ENCODE measurements around the gene TMEM126B. TPM values are rescaled to one million over a fixed set of nuclear protein-coding genes. Genes with fewer than 3 reads are reported as not detected.

The TMEM126B gene
- total and polyA plus RNA-seq, 10 of the 15 experiments (the other 5 are each of a cell fraction or from before 2014, with no cell fraction given), result 36.9 to 117 (median 70.3) TPM

DNA sequence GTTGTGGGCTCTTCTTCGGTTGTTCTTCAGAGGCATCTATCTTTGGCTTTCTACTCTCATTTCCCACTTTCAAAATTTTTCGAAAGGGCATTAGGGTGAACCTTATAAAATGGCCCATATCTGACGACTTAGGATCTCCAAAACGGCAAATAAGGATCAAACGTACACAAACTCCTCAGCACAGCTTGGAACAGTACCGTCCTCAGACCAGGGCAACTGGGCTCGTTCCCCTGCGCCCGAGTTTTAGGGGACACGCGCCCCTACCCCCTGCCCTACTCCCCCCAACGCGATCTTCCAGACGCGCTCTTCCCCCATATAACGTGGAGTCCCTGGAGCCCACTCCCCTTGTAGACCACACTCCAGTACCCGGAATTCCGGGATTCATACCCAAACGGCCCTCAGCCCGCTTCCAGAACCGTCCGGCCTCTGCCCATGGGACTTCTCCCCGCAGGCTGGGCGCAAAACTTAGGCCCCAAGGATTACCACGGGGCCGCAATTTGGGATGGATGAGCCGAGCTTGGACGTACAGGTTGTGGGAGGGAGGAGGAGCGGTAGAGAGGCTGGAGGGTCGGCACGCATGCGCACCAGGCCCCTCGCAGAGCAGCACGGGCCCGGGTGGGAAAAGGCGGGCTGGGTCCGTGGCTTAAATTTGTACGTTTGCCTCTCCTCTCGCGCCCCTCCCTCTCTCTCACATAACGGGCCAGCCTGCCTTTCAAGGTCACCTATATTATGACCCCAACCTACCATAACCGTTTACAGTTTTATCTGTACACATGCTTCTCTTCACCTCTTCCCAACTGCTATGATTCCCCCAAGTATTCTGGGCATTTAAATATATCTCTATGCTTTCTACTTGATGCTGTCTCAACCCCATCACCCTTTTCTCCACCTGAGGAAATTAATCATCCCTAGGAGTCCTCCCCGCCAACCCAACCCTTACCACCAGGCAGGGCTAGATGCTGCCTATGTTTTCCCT lies 54.2 kb downstream of the TMEM126B start (continued):
- TF ChIP-seq, protein P1, sequence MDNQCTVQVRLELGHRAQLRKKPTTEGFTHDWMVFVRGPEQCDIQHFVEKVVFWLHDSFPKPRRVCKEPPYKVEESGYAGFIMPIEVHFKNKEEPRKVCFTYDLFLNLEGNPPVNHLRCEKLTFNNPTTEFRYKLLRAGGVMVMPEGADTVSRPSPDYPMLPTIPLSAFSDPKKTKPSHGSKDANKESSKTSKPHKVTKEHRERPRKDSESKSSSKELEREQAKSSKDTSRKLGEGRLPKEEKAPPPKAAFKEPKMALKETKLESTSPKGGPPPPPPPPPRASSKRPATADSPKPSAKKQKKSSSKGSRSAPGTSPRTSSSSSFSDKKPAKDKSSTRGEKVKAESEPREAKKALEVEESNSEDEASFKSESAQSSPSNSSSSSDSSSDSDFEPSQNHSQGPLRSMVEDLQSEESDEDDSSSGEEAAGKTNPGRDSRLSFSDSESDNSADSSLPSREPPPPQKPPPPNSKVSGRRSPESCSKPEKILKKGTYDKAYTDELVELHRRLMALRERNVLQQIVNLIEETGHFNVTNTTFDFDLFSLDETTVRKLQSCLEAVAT (IDR thresholded peaks at IDR 0.05), result no peak
- TF ChIP-seq RFX5 (IDR thresholded peaks at IDR 0.05; ENCODE audit: low read depth, low read length), result no peak
- no peak for TF ChIP-seq CEBPB (IDR thresholded peaks at IDR 0.05; ENCODE audit: borderline replicate concordance in 1 of 2, low read depth in 2 of 2, low read length in 2 of 2)
- TF ChIP-seq, protein P2, sequence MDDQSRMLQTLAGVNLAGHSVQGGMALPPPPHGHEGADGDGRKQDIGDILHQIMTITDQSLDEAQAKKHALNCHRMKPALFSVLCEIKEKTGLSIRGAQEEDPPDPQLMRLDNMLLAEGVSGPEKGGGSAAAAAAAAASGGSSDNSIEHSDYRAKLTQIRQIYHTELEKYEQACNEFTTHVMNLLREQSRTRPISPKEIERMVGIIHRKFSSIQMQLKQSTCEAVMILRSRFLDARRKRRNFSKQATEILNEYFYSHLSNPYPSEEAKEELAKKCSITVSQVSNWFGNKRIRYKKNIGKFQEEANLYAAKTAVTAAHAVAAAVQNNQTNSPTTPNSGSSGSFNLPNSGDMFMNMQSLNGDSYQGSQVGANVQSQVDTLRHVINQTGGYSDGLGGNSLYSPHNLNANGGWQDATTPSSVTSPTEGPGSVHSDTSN (IDR thresholded peaks at IDR 0.05; ENCODE audit: insufficient replicate concordance, low read depth, low read length), result no peak
- TF ChIP-seq ZSCAN29 (IDR thresholded peaks at IDR 0.05), result no peak
- TF ChIP-seq ZNF622 (IDR thresholded peaks at IDR 0.05), result no peak
- no peak for TF ChIP-seq SPI1 (IDR thresholded peaks at IDR 0.05; ENCODE audit: borderline replicate concordance, insufficient read depth, low read depth, low read length)
- TF ChIP-seq, protein P3, sequence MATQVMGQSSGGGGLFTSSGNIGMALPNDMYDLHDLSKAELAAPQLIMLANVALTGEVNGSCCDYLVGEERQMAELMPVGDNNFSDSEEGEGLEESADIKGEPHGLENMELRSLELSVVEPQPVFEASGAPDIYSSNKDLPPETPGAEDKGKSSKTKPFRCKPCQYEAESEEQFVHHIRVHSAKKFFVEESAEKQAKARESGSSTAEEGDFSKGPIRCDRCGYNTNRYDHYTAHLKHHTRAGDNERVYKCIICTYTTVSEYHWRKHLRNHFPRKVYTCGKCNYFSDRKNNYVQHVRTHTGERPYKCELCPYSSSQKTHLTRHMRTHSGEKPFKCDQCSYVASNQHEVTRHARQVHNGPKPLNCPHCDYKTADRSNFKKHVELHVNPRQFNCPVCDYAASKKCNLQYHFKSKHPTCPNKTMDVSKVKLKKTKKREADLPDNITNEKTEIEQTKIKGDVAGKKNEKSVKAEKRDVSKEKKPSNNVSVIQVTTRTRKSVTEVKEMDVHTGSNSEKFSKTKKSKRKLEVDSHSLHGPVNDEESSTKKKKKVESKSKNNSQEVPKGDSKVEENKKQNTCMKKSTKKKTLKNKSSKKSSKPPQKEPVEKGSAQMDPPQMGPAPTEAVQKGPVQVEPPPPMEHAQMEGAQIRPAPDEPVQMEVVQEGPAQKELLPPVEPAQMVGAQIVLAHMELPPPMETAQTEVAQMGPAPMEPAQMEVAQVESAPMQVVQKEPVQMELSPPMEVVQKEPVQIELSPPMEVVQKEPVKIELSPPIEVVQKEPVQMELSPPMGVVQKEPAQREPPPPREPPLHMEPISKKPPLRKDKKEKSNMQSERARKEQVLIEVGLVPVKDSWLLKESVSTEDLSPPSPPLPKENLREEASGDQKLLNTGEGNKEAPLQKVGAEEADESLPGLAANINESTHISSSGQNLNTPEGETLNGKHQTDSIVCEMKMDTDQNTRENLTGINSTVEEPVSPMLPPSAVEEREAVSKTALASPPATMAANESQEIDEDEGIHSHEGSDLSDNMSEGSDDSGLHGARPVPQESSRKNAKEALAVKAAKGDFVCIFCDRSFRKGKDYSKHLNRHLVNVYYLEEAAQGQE (IDR thresholded peaks at IDR 0.05; ENCODE audit: low read depth, low read length), result no peak
- no peak for TF ChIP-seq WRNIP1 (IDR thresholded peaks at IDR 0.05; ENCODE audit: borderline replicate concordance, low read depth, low read length)
- no peak for TF ChIP-seq MEF2A (IDR thresholded peaks at IDR 0.05; ENCODE audit: insufficient read depth, low read depth, low read length)

Data from GM12878 (cell line).